GM23248 (cell line): Measurements from ENCODE around the gene SKA1. TPM values are rescaled to one million over a fixed set of nuclear protein-coding genes. Genes with fewer than 3 reads are reported as not detected.
"Not testable (repeated sequence)": the region's sequence is repeated elsewhere in the genome, so short reads cannot be mapped to it uniquely, and the experiment has no call there.

Experiments used
- DNase-seq: peaks from one replicate; pipeline ENCODE4 v3.0.0-alpha.2; 2015
- H2AFZ ChIP-seq: fragments of 200-600 bp; sonication (generic); 2 replicates; pipeline ENCODE4 v1.6.1; 2016; ENCODE audit warnings: antibody characterized with exemption
- H3F3A ChIP-seq: fragments of 200-600 bp; sonication (generic); 2 replicates; pipeline ENCODE4 v1.6.1; 2016; ENCODE audit warnings: mild to moderate bottlenecking, antibody characterized with exemption, mixed run types; ENCODE audit not compliant: insufficient read depth
- H3K27ac ChIP-seq: fragments of 200-600 bp; sonication (generic); 2 replicates; pipeline ENCODE4 v1.5.1; 2016; ENCODE audit warnings: mild to moderate bottlenecking
- H3K27me3 ChIP-seq: fragments of 200-600 bp; sonication (generic); replicated peaks from 2 replicates; pipeline ENCODE4 v1.6.1; 2016; ENCODE audit warnings: mild to moderate bottlenecking; ENCODE audit not compliant: insufficient read depth
- H3K36me3 ChIP-seq: fragments of 200-600 bp; sonication (generic); 2 replicates; pipeline ENCODE4 v1.6.1; 2016; ENCODE audit warnings: low read depth, mild to moderate bottlenecking
- H3K4me1 ChIP-seq: fragments of 200-600 bp; sonication (generic); 2 replicates; pipeline ENCODE4 v1.6.1; 2016; ENCODE audit warnings: mild to moderate bottlenecking; ENCODE audit not compliant: insufficient read depth
- H3K4me2 ChIP-seq: fragments of 200-600 bp; sonication (generic); one replicate; pipeline ENCODE4 v1.6.1; 2016; ENCODE audit warnings: mild to moderate bottlenecking; ENCODE audit not compliant: unreplicated experiment
- H3K4me3 ChIP-seq: fragments of 200-600 bp; sonication (generic); 2 replicates; pipeline ENCODE4 v1.5.1; 2016; ENCODE audit warnings: mild to moderate bottlenecking
- H3K79me2 ChIP-seq: fragments of 200-600 bp; sonication (generic); 2 replicates; pipeline ENCODE4 v1.6.1; 2016; ENCODE audit warnings: mild to moderate bottlenecking; ENCODE audit not compliant: insufficient read depth
- H3K9ac ChIP-seq: fragments of 200-600 bp; sonication (generic); 2 replicates; pipeline ENCODE4 v1.6.1; 2016; ENCODE audit warnings: mild to moderate bottlenecking
- H3K9me2 ChIP-seq: fragments of 200-600 bp; sonication (generic); 2 replicates; pipeline ENCODE4 v1.6.1; 2016; ENCODE audit warnings: mixed run types, mild to moderate bottlenecking, moderate library complexity; ENCODE audit not compliant: insufficient read depth
- H3K9me3 ChIP-seq: fragments of 200-600 bp; sonication (generic); one replicate; pipeline ENCODE4 v1.6.1; 2017; ENCODE audit warnings: low read depth
- H4K20me1 ChIP-seq: fragments of 200-600 bp; sonication (generic); 2 replicates; pipeline ENCODE4 v1.6.0; 2016; ENCODE audit not compliant: insufficient read depth
- EZH2 ChIP-seq: fragments of 200-600 bp; sonication (generic); IDR thresholded peaks from 2 replicates; pipeline ENCODE4 v1.6.1; 2018; ENCODE audit warnings: antibody characterized with exemption, mild to moderate bottlenecking; ENCODE audit not compliant: insufficient read depth, poor library complexity, severe bottlenecking
- EZH2phosphoT487 ChIP-seq: fragments of 200-600 bp; sonication (generic); IDR thresholded peaks from 2 replicates; pipeline ENCODE4 v1.6.1; 2018; ENCODE audit warnings: antibody characterized with exemption, moderate library complexity, mild to moderate bottlenecking, low read depth; ENCODE audit not compliant: insufficient read depth
- WGBS, 2 experiments: methylation state at CpG; one replicate each; pipeline ENCODE4 v1.1.6; 2015 to 2017; ENCODE audit warnings: low lambda C conversion rate in 2 of 2, low coverage in 1 of 2; ENCODE audit errors: missing lambda C conversion rate in 2 of 2; 5-methylcytosine and 5-hydroxymethylcytosine counted together
- in situ Hi-C: fragments of 300-500 bp; cut with MboI; formaldehyde crosslinking; loops from 2 replicates; pipeline ENCODE4 v1.15.0; 2020
- polyA plus RNA-seq: library from polyadenylated mRNA; unstranded; fragments of >200 nt; fragmentation: Nextera tagmentation; extraction: Ambion mirVana; gene quantifications from 2 replicates; pipeline ENCODE4 v1.2.1, GENCODE V29; 2016
- total RNA-seq: library from RNA; depleted of rRNA; stranded (reverse); fragments of >200 nt; shearing (Covaris generic); gene quantifications from 2 replicates; pipeline ENCODE4 v1.2.3, GENCODE V29; 2014

SKA1 gene
- total and polyA plus RNA-seq, 2 experiments from 2014 or later, result 6.6 to 8.8 TPM

DNA sequence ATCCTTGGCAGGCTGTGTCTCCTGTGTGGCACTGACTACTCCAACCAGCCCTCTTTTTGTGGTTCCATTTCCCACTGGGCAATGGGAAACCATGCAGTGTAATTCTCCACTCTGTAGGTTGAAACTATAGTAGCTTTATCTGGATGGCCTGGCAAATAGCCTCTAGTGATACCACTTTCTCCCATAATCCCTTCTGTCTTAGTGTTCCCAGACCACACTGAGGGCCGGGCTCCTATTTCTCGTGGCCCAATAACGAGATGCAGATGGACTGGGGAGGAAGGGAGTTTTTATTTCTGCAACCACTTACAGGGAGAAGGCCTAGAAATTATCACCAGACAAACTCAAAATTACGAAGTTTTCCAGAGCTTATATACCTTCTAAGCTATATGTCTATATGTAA lies 24.7 kb downstream of the SKA1 start:
- in situ Hi-C loops, result no loop called here
- 32 to 55% methylated on average over 4 of the region's 4 CpGs for WGBS, 2 experiments

DNA sequence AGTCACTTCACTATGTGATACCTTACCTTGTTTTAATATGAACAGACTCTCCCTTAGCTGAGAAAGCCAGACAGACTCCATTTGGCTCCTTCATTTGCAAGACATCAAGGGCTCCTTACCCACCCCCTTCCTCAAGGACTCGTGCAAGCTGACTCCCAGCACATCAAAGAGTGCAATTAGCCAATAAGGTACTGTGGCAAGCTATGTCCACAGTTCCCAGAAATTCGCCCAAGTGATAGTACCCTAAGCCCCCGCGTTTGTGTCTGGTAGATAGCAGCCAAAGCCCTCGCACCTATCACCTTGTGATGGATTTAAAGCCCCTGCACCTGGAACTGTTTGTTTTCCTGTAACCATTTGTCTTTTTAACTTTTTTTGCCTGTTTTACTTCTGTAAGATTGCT lies 25.6 kb downstream of the SKA1 start:
- in situ Hi-C loops, H3K9ac ChIP-seq, H3K9me3 ChIP-seq, H2AFZ ChIP-seq, H3F3A ChIP-seq, DNase-seq, H3K36me3 ChIP-seq, H3K4me2 ChIP-seq, H3K79me2 ChIP-seq, H3K27ac ChIP-seq, H3K4me1 ChIP-seq, H3K9me2 ChIP-seq, H3K4me3 ChIP-seq, H4K20me1 ChIP-seq: not testable (repeated sequence)
- H3K27me3 ChIP-seq, result peaks cover 28% of the 10 kb centered on the region
- 55 to 64% methylated on average over 5 of the region's 5 CpGs for WGBS, 2 experiments

More for the DNA sequence above, 24.7 kb downstream of the SKA1 start:
- Histone ChIP-seq H3K27me3 (peaks cover 19% of the 10 kb centered on the region), H3K36me3 (no peaks in the 10 kb centered on the region), H3K9ac (no peak overlapping the region), H3K9me2 (no peaks in the 10 kb centered on the region), H2AFZ (no peak overlapping the region), H3K9me3 (no peaks in the 10 kb centered on the region), H3K27ac (no peak overlapping the region), H3F3A (no peaks in the 10 kb centered on the region), H3K79me2 (no peaks in the 10 kb centered on the region), H3K4me1 (no peaks in the 10 kb centered on the region), H3K4me3 (no peak overlapping the region), H4K20me1 (no peaks in the 10 kb centered on the region), H3K4me2 (no peak overlapping the region)
- TF ChIP-seq EZH2 (no peak), EZH2phosphoT487 (no peak)
- DNase-seq, result no peak

DNA sequence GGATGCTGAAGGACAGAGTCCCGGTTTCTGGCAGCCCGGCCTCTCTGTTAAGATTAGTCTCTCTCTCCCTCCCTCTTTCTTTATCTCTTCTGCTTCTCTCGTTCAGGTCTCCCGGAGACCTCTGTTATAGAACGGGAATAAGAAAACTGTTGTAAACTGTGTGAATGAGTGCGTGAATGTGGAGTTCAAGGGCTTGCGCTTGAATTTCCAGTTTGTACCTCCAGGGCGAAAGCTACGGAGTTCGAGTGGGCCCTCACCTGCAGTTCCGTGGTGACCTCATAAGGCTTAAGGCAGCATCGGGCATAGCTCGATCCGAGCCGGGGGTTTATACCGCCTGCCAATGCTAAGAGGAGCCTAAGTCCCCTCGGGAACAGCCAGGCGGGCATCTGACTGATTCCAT lies 26.4 kb downstream of the SKA1 start:
- Histone ChIP-seq H3K4me1 (no peaks in the 10 kb centered on the region), H3K4me2 (no peak overlapping the region), H3K9me2 (no peaks in the 10 kb centered on the region), H3K4me3 (no peak overlapping the region), H3F3A (no peaks in the 10 kb centered on the region), H3K79me2 (no peaks in the 10 kb centered on the region), H3K27me3 (peaks cover 34% of the 10 kb centered on the region), H2AFZ (no peak overlapping the region), H3K27ac (no peak overlapping the region), H3K9ac (no peak overlapping the region), H4K20me1 (no peaks in the 10 kb centered on the region), H3K36me3 (no peaks in the 10 kb centered on the region), H3K9me3 (no peaks in the 10 kb centered on the region)
- 56 to 59% methylated on average over 18 of the region's 18 CpGs for WGBS, 2 experiments
- DNase-seq, result no peak
- TF ChIP-seq EZH2, result no peak
- TF ChIP-seq EZH2phosphoT487, result no peak
- in situ Hi-C loops, result no loop called here

DNA sequence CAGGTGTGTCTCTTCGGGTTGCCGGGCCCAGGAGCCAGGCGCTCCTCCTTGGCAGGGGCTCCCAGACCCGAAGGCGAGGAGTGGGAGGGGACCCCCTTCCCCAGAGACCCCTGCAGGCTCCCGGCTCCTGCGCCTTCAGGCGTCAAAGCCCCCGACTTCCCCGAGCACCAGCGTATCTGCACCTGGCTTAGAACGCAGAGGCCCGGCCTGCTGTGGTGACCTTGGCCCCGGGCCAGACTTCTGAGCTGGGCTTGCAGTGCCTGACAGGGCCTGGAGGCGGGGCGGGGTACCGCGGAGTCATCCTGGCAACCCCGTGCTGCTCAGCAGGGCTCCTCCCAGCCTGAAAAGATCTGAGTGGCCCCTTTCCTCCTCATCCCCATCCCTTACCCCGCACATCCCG lies 27.0 kb downstream of the SKA1 start:
- TF ChIP-seq EZH2 (no peak), EZH2phosphoT487 (no peak)
- no peaks in the 10 kb centered on the region for H3K9me2 ChIP-seq
- 14% methylated on average over 18 to 21 of the region's 21 CpGs for WGBS, 2 experiments
- H3K9ac ChIP-seq, result no peak overlapping the region
- H3K4me1 ChIP-seq, result no peaks in the 10 kb centered on the region
- no peaks in the 10 kb centered on the region for H3K79me2 ChIP-seq
- peak; percentile 43 for DNase-seq
- no peak overlapping the region for H2AFZ ChIP-seq
- no peaks in the 10 kb centered on the region for H3K9me3 ChIP-seq
- H3K36me3 ChIP-seq, result no peaks in the 10 kb centered on the region
- no peaks in the 10 kb centered on the region for H4K20me1 ChIP-seq
- no peaks in the 10 kb centered on the region for H3F3A ChIP-seq
- no peak overlapping the region for H3K27ac ChIP-seq
- in situ Hi-C loops, result no loop called here
- peaks cover 36% of the 10 kb centered on the region for H3K27me3 ChIP-seq
- H3K4me2 ChIP-seq, result no peak overlapping the region
- no peak overlapping the region for H3K4me3 ChIP-seq

DNA sequence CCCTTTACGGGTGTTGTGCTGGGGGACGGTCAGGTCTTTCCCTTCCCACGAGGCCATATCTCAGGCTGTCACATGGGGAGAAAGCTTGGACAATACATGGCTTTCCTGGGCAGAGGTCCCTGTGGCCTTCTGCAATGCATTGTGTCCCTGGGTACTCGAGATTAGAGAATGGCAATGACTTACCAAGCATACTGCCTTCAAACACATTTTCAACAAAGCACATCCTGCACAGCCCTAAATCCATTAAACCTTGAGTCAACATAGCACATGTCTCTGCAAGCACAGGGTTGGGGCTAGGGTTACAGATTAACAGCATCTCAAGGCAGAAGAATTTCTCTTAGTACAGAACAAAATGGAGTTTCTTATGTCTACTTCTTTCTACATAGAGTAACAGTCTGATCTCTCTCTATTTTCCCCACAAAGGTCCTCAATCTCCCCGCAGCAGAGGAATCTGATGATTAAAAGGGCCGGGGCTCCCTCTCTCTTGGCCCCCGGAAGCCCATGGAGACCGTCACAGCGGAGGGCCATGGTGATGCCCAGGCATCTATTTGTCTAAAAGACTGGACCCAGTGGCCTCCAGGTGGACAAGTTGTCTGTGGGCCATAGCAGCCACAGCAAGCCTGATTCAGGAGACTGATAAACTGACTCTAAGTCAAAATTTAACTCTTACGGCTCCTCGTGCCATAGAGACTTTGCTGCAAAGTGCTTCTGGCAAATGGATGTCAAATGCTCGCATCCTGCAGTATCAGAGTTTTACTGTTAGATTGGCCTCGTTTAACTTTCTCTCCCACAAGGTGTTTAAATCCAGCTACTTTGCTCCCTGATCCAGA lies 30.1 kb downstream of the SKA1 start:
- peaks cover 66% of the 10 kb centered on the region for H3K27me3 ChIP-seq

More for the DNA sequence above, 30.1 kb downstream of the SKA1 start:
- H3K27ac ChIP-seq, H3K9me3 ChIP-seq, H3K4me2 ChIP-seq, H3K36me3 ChIP-seq, H4K20me1 ChIP-seq, H3F3A ChIP-seq, H3K9me2 ChIP-seq, H3K79me2 ChIP-seq, in situ Hi-C loops, H3K9ac ChIP-seq, DNase-seq, H3K4me1 ChIP-seq, H2AFZ ChIP-seq, H3K4me3 ChIP-seq: not testable (repeated sequence)
- 41 to 42% methylated on average over 13 of the region's 13 CpGs for WGBS, 2 experiments
